AG20443 (cell line): ENCODE results near the gene ISCA1.

Experiments
- DNase-seq: peaks from one replicate; pipeline ENCODE4 v3.0.0; 2012; ENCODE audit warnings: low spot score, mixed read lengths

Gene ISCA1

DNA sequence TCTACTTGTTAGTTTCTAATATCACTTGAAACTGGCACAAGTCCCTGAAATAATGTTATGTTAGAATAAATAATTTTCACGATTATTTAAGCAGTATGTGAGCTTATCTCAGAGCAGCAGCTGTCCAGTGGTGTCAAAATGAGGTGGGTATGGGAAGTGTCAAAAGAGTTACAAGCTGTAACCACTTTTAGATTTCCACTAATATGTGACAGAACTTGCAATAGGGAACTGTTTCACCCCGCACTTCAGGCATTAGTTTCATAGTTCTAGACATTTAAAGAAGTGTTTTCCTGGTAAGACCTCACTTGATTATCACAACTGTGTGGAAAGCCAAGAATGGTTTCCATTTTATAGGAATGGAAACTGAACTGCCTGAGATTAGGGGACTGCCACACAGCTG is 2.9 kb upstream of the ISCA1 start:
- no peak for DNase-seq

DNA sequence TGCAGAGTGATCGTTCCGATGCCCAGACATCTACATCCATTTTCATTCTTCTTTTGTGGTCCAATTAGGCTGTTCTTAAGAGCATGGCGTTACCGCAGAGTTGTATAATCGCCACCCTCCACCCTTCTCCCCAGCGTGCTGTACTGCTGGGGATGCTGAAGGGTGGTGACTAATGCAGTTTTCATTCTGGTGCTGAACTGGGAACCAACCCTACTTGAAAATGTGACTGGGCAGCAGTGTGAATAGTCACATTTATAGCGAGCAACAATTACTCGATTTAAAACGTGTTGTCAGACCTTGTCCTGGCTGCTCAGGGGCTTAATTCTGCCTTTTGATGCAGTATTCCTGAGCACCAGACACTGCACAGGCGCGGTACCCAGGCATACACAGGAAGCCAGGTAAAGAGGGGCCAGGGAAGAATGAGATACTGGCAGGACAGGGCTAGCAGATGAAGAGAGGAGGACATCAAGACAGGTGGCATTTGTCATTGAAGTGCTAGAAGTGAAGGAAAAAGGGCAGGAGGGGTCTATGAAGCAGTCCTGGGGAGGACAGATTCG is 719 bp upstream of the ISCA1 start:
- peak; percentile 85 for DNase-seq

- DNase-seq, result no peak
Observed at GRCh38 chr9:86281593-86282076, 703 bp downstream of the ISCA1 start.

DNA sequence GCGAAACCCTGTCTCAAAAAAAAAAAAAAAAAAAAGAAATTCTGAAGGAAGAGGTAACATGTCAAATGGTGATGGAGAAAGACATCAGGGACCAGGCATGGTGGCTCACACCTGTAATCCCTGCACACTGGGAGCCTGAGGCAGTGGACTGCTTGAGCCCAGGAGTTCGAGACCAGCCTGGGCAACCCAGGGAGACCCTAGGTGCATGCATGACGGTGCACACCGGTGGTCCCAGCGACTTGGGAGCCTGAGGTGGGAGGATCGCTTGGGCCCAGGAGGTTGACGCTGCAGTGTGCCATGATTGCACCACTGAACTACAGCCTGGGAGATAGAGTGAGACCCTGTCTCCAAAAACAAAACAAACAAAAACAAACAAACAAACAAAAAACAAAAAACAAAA is 1.8 kb downstream of the ISCA1 start:
- no peak for DNase-seq

GRCh38 chr9:86279839-86280238 is 2.5 kb downstream of the ISCA1 start:
- no peak for DNase-seq

DNA sequence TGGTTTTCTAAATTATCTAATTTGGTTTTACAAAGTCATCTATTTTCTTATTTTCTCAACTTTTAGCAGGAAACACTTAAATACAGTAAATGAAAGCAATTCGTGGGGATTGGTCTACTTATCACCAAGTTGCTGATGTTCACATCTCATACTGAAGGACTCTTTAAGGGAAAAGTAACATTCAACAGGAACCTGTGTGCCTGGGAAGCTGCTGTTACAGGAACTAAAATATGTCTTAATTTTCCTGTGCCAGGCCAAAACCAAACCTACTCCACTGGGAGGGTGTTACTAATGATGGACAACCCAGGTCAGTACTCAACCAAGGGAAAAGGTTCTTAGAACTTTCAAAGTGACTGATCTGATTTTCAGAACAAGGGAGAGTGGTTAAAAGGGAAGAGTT is 5.3 kb downstream of the ISCA1 start:
- DNase-seq, result no peak

GRCh38 chr9:86275962-86276361 is 6.4 kb downstream of the ISCA1 start:
- DNase-seq, result no peak

DNA sequence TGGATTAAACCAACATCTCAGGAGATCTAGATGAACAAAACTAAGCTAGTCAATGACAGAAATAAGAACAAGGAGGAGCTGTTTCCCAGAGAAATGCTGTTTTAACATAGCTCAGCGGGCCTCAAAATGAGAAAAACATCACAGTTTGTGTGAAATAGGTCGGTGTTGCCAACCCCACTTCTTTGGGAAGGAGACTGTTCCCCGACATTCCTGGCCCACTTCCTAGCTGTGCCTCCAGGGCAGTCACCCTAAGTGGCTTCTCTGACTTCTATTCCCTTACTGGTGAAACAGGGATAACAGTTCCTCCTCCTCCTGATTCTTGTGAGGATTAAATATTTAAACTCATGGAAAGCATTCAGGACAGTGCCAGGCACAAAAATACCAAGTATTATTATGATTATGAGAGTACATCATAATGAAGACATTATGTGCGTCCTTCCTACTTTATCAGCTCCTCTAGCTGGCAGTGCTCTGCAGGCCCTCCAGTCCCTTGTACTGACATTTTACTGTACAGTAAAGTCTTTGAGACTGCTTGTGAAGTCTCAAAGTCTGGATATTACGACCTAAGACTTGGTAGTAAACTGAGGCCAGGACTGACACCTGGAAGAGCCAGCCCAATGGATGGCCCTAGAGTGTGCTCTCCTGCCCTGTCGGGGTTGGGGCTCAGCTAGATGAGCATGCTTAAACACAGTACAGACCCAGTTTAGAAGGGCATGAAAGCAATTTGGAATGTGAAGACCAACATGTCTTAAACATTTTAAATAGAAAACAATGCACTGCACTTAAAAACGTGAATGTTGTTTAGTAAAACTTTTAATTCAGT is 7.3 kb downstream of the ISCA1 start:
- DNase-seq, result no peak

GRCh38 chr9:86272221-86272620 is 10.1 kb downstream of the ISCA1 start:
- DNase-seq, result no peak

- no peak for DNase-seq
Observed at GRCh38 chr9:86263876-86264275, 18.5 kb downstream of the ISCA1 start.

DNA sequence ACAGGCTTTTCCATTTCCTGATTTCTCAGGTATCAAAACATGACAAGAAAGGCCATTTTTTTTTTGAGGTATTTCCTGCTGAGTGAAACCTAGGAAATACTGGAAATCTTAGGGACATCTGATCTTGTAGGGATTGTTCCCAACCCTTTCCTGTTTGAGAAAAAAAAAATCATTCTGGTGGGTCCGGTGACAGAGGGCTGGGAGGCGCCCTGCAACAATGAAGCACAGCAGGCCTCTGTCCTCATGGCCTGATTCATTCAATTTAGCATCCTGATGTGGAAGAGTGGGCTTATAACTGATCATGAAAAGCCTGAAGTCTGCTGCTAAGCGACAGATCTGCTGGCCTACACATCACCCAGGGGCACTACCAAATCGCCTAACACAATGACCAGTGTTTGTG is 19.8 kb downstream of the ISCA1 start:
- no peak for DNase-seq

DNA sequence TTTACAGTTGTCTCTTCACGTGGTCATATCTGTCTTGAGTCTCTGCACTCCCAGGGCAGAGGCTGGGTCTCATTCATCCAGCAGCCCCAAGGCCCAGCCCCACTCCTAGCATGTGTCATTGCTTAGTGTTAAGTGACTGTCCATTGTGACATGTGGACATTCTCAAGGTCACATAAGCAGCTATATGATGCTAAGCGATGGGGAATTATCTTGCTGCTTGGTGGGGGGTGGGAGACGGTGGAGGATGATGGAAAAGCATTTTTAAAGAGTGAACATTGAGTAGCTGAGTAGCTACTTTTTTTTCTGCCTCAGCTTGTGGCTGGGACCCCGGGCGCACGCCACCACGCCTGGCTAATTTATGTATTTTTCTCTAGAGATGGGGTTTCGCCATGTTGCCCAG is 22.8 kb downstream of the ISCA1 start, which contains the start of gene C9orf153:
C9orf153 (minus strand) TSS at position 101 of the 400 bp plus-strand sequence. CDS start 30,054 bp downstream, outside the sequence.
- no peak for DNase-seq

GRCh38 chr9:86257391-86257790 is 24.9 kb downstream of the ISCA1 start:
- DNase-seq, result no peak

DNA sequence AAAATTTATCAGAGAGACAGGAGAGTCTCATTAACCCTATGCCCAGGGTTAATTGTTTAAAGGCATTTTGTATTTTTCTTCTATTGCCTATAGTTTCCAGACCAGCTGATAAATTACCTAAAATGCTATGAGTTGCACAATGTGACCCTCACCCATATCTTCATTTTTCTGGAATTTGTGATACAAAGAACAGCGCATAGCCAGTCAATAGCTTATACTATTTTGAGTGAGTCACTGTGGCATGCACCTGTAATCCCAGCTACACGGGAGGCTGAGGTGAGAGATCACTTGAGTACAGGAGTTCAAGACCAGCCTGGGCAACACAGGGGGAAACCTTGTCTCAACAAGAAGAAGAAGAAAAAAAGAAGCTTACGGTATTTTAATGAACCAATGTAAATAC is 25.7 kb downstream of the ISCA1 start:
- DNase-seq, result no peak

DNA sequence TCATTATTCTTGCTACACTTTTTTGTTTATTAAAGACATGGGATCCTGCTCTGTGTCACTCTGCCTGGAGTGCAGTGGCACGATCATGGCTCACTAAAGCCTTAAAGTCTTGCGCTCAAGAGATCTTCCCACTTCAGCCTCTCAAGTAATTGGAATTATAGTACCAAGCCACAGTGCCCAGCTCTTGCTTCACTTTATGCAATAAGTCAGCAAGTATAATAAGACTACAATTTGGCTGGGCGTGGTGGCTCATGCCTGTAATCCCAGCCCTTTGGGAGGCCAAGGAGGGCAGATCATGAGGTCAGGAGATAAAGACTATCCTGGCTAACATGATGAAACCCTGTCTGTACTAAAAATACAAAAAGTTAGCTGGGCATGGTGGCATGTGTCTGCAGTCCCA is 28.8 kb downstream of the ISCA1 start:
- no peak for DNase-seq

DNA sequence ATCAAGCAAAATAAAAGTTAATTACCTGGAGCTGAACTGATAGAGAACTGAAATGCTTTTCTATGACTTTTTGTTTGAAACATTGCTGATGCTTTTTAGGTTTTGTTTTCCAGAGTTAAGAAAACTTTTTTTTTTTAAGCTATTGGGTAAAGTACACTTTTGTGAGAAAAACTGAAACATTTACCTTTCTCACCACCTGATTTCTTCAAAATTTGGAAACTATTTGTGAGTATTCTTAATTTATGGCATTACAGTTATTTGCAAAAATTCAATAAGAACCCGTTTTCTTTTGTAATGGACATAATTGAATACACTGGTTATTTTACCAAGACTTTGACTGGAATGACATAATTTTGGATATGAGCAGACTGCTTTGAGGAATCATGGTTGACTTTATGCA is 29.5 kb downstream of the ISCA1 start:
- DNase-seq, result no peak

DNA sequence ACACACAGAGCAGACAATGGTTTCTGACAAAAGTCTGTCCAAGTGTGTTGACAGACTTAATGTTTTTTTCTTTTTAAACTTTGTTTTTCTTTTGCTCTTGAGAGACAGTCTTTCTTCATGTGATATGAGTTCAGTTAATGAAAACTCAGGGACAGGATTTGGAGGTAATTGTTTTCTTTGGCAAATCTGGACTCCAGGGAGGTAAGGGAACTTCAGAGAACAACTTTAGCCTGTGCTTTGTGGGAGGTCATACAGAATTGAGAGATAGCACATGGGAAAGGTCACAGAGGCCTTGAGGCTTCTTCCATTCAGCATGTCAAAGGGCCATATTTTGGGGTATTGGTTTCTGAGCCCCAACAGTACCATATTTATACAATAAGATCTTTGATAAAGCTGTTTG is 32.2 kb downstream of the ISCA1 start:
- no peak for DNase-seq

- no peak for DNase-seq
Observed at GRCh38 chr9:86248746-86249145, 33.6 kb downstream of the ISCA1 start.

DNA sequence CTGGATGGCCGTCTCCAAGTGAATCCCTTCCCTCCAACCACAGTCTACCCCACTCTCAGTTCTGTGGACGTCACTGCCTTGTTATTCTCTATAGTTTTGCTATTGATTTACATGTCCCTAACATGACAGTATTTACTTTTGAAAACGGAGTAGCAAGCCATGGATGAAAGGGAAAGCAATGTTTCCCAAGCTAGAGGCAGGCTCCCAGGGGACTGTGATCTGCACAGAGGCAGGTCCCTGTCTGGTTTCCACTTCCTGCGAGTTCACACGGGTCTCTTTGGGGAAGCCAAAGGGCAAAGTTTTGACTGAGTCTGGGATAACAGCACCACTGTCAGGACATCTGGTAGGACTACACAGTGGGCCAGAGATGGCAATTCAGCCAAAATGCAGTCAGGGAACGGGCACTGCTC is 35.6 kb downstream of the ISCA1 start:
- no peak for DNase-seq

DNA sequence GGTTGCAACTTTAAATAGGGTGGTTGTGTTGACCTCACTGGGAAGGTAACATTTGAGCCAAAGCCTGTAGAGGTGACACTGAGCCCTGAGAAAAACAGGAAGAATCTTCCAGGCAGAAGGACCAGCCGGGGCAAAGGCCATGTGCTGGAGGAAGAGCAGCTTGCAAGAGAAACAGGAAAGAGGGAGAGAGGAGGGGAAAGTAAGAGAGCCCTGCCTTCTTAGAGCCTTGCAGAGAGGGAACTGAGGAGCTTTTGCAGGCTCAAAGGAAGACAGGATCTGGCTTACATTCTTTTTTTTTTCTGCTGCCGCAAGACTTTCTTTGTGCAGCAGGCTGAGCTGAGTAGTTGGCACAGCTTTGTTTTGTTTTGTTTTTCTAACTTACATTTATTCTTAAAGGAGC is 40.3 kb downstream of the ISCA1 start:
- no peak for DNase-seq

GRCh38 chr9:86241216-86241615 is 41.1 kb downstream of the ISCA1 start:
- DNase-seq, result no peak

DNA sequence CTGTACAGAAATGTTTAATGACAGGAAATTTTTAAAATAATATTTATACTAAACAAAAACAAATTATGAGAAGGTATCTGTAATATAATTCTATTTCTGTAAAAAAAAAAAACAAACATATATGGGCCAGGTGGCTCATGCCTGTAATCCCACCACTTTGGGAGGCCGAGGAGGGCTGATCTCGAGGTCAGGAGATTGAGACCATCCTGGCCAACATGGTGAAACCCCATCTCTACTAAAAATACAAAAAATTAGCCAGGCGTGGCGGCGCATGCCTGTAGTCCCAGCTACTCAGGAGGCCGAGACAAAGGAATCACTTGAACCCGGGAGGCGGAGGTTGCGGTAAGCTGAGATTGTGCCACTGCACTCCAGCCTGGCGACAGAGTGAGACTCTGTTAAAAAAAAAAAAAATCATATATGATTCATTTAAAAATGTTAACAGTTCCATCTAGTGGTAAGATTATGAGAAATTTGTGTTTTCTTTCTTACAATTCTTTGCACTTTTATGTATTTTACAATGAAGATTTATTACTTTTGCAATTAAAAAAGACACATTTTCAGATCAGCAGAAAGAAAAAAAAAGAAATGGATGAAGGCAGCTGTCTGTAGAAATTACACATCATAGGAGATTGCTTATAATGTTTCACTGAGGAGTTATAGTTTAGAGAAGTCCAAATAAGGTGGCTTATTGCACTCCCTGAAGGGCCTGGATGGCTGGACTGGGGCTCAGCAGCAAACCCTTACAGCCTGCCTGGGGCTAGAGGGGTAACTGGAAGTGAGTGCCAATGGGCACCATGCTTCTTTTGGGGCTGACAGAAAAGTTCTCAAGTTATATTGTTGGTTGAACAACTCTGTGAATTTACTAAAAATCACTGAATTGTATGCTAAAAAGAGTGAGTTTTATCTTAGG is 43.2 kb downstream of the ISCA1 start:
- no peak for DNase-seq

DNA sequence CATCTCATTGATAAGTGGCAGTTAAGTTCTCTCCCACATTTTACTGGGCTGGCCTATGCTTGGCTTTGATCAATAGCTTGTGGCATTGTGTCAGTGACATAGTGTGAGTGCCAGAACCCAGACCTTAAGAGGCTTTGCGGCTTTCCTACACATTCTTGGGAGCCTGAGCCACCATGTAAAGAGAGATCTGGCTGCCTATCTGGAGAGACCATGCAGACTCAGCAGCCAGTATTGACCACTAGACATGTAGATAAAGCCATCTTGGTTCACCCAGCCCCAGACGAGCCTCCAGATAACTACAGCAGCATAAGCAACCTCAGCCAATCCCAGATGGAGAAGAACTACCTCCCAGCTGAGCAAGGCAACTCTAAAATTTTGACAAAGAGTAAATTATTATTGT is 51.5 kb downstream of the ISCA1 start:
- no peak for DNase-seq
